Head of caudate nucleus (tissue), 42 donors: ENCODE data around the gene PRKAR1B.
"Not testable (repeated sequence)": the region's sequence is repeated elsewhere in the genome, so short reads cannot be mapped to it uniquely, and the experiment has no call there.

Experiments used
- DNase-seq, 42 donors: peaks; one replicate each; pipeline versions ENCODE4 v3.0.0 to v3.0.0-alpha.2; 2020 to 2021; ENCODE audit warnings: mixed read lengths in 7 of 42
- intact Hi-C: fragments of 100-400 bp; cut with DNase I; formaldehyde crosslinking; loops from one replicate; pipeline ENCODE4 v1.15.0; 2022

PRKAR1B gene

DNA sequence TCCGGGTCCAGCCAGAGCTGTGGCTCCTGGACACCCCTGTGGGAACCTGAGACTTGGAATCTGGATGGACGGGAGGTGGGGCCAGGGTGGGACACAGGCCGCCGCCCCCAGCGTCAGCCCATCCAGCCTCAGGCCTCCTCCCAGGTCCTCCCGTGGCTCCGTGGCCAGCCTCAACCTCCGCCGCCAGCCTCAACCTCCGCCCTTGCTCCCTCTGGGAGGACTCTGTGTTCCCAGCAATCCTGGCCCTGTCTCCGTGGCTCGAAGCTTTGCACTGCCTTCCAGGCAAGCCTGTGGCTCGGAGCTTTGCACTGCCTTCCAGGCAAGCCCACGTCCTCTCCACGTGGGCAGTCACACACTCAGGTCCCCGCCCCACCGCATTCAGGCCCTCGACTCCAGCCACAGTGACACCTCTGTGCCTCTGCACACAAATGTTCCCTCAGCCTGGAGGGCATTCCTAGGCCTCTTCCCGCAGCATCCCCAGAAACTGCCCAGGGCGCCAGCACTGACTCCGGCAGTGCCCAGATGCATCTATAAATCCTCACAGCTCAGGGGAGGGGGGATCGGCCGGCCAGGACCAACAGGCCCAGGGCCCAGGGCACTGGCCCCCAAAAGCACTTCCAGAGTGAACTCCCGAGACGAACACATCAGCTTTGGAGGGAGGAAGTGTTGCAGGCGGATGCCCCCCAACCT, 162.8 kb downstream of the PRKAR1B start:
- intact Hi-C loops, result no loop called here
- DNase-seq, result no peak

DNA sequence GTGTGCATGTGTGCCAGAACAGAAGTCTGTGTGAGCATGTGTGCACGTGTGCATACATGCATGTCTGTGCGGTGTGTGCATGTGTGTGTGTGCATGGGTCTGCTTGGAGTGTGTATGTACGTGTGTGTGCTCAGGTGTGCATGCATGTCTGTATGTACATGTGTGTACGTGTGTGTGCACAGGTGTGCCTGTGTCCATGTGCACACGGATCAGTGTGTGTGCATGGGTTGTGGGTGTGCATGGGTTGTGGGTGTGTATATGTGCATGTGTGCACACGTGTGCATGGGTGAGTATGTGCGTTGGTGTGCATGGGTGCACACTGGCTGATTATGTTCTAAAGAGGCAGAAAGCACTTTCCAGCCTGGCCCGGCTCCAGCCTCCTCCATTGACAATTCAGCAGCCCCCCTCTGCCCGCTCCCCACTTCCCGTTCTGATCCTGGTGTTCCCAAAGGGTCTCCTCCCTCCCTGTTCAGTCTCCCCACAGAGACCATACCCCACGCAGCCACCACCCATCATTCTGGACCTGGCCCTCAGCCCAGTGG, 163.4 kb downstream of the PRKAR1B start:
- no peak for DNase-seq

DNA sequence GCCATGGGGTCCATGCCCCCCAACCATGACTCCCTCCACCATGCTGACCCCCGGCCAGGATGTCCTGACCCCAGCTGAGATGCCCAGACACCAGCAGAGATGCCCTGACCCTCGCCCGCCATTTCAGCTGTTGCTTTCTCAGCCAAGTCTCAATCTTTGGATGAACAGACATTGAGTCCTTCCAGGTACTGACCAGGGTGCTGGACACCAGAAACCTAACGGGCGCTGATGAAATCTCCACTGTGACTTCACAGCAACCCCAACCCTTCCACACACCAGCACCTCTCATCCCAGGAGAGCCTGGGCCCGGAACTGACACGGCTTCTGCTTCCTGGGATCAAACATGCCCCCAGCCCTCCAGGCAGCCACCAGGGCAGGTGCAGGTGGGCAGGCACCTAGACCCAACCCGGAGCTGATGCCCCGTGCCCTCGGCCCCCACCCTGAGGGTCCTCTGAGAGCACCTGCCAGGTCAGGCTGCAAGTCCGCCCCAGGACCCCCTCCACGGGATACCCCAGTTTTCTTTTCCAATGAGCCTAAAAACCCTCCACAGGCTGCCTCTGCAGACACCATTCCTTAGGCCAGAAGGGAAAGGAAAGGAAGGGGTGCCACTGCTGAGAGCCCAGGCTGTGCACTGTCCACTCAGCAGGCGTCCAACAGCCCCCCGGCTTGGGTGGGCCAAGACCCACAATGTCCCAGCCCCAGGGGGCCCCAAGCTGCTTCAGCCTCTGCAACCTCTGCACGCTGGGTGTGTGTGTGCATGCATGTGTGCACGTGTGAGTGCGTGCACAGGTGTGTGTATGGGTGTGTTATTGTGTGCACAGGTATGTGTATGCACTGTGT, 164.1 kb downstream of the PRKAR1B start:
- DNase-seq, result no peak
- intact Hi-C loops, result loop anchor here (2.0 kb wide), 1 partner anchor 60 kb away; no protein-coding TSS in a partner anchor

More for the DNA sequence above, 163.4 kb downstream of the PRKAR1B start:
- intact Hi-C loops, result loop anchor here (2.0 kb wide), 1 partner anchor 61 kb away; no protein-coding TSS in a partner anchor

DNA sequence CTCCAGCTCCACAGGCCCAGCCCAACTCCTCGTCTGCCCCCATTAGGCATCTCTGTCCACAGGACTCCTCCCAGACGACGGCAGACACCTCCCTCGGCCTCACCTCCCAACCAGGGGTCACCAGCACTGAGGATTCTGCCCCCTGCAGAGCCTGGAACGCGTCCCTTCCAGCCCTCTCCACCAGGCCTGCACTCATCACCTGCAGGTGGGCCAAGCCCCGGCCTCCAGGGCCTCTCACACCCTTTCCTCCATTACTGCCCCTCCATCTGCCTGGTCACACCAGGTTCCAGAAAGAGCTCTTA, 164.8 kb downstream of the PRKAR1B start:
- intact Hi-C loops, result loop anchor here (2.0 kb wide), 1 partner anchor 60 kb away; no protein-coding TSS in a partner anchor
- DNase-seq, result no peak

DNA sequence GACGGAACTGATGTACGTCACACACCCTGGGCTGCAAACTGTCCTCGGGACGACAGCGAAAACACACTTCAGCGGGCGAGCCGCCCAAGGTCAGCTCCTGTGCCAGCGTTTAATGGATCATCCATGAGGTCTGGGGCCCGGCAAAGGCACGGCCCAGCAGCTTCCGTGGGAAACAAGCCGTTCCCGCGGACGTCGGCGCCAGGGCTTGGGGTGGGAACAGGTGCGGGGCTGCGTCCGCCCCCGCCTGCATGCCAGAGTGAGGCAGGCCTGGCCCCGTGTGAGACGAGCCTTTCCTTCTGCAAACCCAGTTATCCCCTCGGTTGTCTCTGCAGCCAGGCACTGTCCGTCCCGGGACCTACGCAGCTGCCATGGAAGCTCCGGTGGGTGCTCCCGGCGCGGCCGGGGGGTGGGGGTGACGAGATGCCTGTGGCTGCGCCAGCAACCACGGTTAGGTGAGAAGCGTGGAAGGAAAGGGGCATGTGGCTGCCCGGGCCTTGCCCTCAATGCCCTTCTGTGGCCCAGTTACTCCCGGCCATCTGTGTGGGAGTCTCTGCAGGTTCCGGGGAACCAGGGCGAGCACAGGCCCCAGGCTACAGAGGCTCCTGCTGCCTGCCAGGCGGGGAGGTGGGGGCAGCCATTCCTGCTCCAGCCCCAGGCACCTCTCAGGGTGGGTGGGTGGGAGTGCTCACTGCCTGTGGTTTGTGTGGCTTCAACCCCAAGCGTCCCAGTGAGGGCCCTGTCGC, 165.3 kb downstream of the PRKAR1B start:
- intact Hi-C loops, result loop anchor here (2.0 kb wide), 1 partner anchor 59 kb away; no protein-coding TSS in a partner anchor
- no peak for DNase-seq

DNA sequence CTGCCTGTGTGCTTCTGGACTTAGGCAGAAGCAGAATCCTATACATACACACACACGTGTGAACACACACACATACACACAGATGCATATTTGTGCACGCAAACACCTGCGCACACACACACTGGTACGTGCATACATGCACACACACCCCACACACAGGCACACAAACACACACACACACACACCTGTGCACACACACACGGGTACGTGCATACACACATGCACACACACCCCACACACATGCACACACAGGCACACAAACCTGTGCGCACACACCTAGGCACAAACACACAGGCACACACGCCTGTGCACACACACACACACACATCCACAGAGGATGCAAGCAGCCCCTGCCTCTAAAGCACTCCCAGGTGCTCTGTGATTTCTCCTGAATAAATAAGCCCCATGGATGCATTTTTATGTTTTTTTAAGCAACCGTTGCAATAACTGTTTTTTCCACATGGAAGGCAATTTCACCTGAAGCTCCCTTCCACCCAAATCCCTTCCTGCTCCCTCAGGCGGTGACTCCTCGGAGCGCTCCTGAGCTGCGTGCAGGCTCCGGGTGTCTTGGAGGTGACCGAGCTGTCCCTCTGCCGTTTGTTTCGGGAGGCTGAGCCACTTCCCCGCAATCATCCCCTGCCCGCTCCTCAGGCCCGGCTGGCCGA, 166.0 kb downstream of the PRKAR1B start:
- intact Hi-C loops, result no loop called here
- DNase-seq, result no peak

DNA sequence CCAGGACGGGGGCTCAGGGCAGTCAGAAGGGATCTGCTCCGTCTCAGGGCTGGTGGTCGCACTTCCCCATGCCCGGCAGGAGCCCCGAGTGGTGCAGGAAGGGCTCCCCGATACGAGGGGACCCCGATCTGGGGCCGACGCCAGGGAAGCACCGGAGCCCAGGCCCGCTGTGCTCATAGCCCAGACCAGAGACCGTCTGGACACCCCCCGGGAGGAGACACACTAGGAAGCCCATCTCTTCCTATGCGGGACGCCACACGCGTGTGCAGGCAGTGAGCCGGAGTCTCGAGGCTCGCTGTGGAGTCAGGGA, 167.7 kb downstream of the PRKAR1B start:
- intact Hi-C loops, result no loop called here
- no peak for DNase-seq

DNA sequence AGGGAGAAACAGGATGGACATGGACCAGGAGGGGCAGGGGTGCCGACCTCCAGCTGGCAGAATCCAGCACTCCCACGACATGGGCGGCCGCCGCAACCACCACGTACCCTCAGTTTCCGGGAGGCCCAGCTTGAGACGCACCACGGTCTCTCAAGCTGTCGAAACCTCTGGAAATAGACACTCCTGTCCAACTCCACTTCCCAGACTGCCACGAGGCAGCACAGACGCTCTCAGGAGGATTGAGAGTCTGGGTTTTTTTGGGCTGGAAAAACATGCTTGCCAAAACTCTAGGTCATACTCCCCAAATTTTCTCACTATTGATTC, 169.6 kb downstream of the PRKAR1B start:
- intact Hi-C loops, result no loop called here
- DNase-seq, result no peak

DNA sequence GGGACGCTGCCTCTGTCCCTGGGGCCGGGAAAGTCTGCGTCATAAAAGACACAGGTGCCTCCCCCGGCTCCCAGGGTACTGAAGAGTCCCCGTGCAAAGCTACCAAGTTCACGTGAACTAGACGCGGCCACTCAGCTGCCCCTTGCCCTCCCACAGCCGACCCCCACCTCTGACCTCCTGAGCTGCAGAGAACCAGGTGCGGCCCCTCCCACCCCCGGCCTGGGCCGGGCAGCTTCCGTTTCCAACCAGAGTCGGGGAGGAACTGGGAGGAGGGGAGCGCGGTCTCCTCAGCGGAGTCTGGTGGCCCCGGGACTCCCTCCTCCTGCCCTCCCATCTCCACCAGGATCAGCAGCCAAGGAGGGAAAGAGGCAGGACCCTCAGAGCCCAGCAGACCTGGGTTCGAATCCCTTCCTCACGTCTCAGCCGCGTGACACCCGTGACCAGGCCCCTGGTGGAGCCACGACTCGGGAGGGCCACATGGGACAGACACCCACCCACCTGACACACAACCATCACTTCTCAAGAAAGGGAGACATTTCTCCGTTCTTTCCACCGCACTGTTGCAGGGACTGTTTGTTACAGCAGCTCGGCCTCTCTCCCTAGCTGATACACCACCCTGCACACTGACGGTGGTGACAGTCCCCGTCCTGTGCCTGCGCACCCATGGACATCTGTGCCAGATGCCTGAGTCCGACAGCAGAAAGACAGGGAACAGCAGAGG, 170.1 kb downstream of the PRKAR1B start:
- DNase-seq, result no peak
- intact Hi-C loops, result no loop called here

DNA sequence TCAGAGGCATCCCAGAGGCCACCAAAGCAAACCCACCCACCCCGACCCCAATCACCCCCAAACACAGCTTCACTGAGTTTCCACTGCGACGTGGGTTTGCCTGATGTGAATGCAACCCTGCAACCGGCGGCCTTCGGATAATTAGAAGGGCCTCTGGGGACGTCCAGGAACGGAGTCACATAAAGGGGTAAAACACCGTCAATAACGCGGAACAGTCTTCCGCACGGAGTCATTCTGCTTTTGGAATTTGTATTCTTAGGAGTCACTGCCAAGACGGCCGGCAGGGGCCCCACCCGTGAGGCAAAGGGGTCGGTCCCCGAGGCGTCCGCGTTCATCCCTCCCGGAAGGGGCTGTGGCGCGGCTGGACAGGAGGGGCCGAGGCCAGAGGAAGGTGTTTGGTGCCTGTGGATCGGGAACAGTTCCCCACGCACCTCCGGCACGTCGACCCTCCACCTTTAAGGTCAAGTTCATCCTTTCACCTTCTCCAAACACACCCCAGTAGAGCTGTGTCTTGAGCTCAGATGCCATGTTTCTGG, 170.7 kb downstream of the PRKAR1B start:
- DNase-seq, result no peak
- intact Hi-C loops, result no loop called here

DNA sequence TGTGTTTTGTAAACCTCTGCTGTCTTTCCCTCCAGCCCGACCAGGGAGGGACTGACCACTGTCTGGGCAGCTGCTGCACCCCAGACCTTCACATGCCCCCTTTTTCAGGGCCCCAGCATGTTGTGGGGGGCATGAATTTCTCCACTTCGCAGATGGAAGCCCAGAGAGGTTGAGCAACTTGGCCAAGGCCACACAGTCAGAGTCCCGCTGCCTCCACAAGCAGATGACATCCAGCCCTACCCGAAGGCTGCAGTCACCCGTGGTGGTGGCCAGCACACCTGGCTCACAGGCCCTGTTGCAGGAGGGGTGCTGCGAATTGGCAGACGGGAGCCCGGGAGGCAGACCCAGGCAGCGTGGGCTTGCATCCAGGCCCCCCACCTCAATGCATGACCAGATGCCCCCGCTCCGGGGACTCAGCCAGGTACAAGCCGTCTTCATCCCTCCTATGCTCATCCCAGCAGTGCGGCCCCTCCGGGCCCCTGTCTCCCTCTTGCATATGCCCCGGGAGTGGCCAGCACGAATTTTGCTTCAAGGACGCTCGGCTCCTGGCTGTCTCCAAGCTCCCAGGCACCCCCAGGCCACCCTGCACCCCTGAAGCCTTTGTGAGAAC, 171.4 kb downstream of the PRKAR1B start:
- DNase-seq, result no peak

DNA sequence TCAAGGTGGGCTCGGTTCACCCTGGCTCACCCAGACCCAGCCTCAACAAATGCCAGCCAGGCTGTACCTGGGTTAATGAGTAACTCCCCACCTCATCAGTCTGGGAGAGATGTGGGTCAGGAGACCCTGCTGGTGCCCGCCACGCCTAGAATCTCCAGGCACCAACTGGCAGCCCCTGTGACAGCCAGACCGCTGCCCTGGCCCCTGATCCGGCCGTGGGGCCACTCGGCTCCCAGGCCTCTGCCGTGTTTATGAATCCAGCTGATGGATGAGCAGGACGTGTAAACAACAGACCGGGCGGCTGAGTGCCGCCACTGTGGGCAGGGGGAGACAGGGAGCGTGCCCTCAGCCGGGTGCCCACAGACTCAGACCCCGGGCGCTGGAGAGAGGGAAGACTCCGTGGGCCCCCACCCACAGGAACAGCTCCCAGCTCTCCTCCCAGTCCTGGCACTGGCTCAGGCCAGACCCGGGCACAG, 173.4 kb downstream of the PRKAR1B start:
- no peak for DNase-seq
- intact Hi-C loops, result no loop called here

More for the DNA sequence above, 171.4 kb downstream of the PRKAR1B start:
- intact Hi-C loops, result no loop called here

DNA sequence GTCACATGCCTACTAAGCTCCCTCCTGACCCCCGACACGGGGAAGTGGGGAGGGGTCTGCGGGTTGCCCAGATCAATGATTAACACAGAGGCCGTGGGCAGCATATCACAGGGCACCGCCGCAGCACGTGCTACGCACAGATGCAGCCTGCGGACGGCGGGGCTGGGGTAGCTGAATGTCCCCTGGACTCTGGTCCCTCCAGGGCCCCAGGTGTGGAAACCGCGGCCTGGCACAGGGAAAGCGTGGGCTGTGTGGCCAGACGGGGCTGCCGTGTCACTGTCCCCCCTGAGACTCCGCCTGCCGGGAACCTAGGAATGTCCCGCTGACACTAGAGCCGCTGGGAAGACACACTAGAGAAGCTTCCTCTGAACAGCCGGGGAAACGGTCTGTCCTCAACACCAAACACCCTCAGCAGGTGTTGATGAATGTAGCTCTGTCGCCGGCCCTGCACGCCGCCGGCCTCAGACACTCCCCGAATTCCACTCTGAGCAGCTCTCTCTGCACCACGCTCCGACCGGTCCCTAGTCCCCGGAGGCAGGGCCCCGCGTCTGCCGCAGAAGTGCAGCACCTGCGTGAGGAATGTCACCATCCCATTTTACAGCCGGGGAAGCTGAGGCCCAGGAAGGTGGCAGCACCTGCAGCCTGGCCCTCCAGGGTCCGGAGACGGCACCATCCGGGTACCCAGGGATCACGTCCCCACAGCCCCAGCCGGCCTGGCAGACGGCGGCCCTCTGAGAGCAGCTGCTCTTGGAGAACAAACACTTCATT, 174.0 kb downstream of the PRKAR1B start:
- no peak for DNase-seq
- intact Hi-C loops, result no loop called here

DNA sequence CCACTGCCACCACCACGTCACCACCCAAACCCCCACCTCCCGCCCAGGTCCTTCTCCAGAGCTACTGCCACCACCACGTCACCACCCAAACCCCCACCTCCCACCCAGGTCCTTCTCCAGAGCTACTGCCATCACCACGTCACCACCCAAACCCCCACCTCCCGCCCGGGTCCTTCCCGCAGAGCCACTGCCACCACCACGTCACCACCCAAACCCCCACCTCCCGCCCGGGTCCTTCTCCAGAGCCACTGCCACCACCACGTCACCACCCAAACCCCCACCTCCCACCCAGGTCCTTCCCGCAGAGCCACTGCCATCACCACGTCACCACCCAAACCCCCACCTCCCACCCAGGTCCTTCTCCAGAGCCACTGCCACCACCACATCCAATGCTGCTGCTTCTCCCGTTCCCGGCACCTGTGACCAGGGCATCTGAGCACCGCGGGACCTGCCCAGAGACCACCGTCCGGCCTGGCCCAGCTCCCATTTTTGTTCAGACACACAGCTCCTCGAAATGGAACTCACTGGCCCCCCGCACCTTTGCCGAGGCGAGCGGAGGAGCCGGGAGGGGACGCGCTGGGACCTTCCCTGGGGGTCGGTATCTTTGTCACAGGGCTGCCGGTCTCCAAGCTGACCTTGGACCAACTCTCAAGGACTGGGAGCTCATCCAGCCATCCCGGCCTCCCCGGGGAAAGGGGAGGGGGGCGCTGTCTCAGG, 174.8 kb downstream of the PRKAR1B start:
- DNase-seq, intact Hi-C loops: not testable (repeated sequence)

DNA sequence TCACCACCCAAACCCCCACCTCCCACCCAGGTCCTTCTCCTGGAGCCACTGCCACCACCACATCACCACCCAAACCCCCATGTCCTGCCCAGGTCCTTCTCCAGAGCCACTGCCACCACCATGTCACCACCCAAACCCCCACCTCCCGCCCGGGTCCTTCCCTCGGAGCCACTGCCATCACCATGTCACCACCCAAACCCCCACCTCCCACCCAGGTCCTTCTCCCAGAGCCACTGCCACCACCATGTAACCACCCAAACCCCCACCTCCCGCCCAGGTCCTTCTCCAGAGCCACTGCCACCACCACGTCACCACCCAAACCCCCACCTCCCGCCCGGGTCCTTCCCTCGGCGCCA, 175.5 kb downstream of the PRKAR1B start:
- intact Hi-C loops, DNase-seq: not testable (repeated sequence)

DNA sequence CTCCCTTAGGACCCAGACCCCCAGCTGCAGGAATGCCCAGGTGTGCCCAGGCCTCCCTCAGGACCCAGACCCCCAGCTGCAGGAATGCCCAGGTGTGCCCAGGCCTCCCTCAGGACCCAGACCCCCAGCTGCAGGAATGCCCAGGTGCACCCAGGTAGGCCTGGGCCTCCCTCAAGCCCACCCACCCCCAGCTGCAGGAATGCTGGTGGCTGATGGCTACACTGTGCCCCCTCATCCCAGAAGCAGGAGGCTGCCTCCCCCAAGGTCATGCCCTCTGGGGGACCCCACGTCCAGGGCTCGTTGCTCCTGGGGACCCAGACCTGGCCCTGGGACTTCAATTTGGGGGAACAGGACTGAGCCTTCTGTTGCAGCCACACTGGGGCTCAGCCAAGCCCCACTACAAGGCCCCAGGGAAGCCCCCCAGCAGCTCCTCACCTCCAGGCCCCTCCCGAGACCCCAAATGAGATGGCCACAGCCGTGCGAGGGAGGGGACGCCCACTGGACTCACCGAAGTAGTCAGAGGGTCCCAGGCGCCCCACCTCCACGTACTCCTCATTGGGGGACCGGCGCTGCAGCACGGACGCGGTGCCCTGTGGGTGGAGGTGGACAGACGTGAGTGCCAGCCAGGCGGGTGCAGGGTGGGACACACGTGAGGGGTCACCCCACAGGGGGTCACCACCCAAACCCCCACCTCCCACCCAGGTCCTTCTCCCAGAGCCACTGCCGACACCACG, 176.0 kb downstream of the PRKAR1B start:
- DNase-seq, result no peak
- intact Hi-C loops, result no loop called here
